ENCODE results near the gene NCBP1. TPM values are rescaled to one million over a fixed set of nuclear protein-coding genes. Genes with fewer than 3 reads are reported as not detected.

The NCBP1 gene
- total and polyA plus RNA-seq, 11 donors, result 6.9 to 22.4 (median 19.6) TPM

DNA sequence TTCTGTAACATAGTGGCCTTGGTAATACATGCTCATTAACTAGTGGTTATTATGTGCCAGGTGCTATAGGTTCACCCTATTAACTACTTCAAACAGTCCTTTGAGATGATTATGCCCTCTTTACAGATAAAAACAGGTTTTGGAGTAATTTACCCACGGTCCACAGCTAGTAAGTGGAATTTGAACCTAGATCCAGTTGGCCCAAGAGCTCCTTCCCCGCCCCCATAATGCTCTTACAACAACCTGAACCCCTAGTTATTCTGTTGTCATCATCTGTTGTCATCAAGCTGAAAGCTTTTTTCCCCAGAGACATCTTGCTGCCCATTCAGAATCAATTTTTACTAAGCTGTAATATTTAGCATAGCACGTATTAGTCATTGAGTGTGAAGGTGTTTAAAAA, 40.3 kb downstream of the NCBP1 start:
- H3K4me3 ChIP-seq, result no peak overlapping the region
- H3K27me3 ChIP-seq, result no peaks in the 10 kb centered on the region
- peaks cover 0 to 10% (median 0%) of the 10 kb centered on the region in 12 donors for H3K4me1 ChIP-seq
- TF ChIP-seq POLR2A (IDR thresholded peaks at IDR 0.05), result no peak
- TF ChIP-seq, protein P1, sequence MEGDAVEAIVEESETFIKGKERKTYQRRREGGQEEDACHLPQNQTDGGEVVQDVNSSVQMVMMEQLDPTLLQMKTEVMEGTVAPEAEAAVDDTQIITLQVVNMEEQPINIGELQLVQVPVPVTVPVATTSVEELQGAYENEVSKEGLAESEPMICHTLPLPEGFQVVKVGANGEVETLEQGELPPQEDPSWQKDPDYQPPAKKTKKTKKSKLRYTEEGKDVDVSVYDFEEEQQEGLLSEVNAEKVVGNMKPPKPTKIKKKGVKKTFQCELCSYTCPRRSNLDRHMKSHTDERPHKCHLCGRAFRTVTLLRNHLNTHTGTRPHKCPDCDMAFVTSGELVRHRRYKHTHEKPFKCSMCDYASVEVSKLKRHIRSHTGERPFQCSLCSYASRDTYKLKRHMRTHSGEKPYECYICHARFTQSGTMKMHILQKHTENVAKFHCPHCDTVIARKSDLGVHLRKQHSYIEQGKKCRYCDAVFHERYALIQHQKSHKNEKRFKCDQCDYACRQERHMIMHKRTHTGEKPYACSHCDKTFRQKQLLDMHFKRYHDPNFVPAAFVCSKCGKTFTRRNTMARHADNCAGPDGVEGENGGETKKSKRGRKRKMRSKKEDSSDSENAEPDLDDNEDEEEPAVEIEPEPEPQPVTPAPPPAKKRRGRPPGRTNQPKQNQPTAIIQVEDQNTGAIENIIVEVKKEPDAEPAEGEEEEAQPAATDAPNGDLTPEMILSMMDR (IDR thresholded peaks at IDR 0.05), result no peak
- peaks cover 0 to 100% (median 99%) of the 10 kb centered on the region in 9 donors for H3K36me3 ChIP-seq
- no peaks in the 10 kb centered on the region for H3K9me3 ChIP-seq
- H3K27ac ChIP-seq, result no peak overlapping the region
- intact Hi-C loops (cut with DNase I), result no loop called here
- 60 to 96% (median 94%) methylated on average over 3 of the region's 3 CpGs for WGBS, 4 donors
- DNase-seq (no peak), ATAC-seq (no peak)

DNA sequence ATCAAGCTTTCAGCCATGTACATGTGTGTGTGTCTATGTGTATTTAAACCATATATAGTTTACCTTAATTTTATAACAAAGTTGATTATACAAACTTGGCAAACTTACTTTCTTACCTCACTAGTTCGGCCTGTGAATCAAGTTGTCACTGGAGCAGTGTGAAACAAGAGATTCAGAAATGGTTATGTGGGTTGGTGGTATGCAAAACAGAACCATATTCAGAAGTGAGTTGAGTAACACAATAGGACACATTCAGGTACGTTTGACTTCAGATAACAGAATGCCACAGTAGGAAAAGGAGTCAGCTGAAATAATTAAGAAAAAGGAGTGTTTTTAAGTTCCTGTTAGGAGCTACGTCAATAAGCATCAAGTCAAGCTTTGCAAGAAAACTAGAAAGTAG, 42.0 kb downstream of the NCBP1 start:
- no peak overlapping the region for H3K4me3 ChIP-seq
- intact Hi-C loops (cut with DNase I), result no loop called here
- no peaks in the 10 kb centered on the region for H3K27me3 ChIP-seq
- no peak for TF ChIP-seq POLR2A (IDR thresholded peaks at IDR 0.05)
- TF ChIP-seq, protein P1 (IDR thresholded peaks at IDR 0.05), result no peak
- no peak overlapping the region for H3K27ac ChIP-seq
- 70 to 72% (median 71%) methylated on average over 3 of the region's 3 CpGs for WGBS, 4 donors
- no peak for DNase-seq
- H3K4me1 ChIP-seq, result peaks cover 0 to 8% (median 0%) of the 10 kb centered on the region in 12 donors
- H3K36me3 ChIP-seq, result peaks cover 0 to 100% (median 98%) of the 10 kb centered on the region in 9 donors
- H3K9me3 ChIP-seq, result no peaks in the 10 kb centered on the region
- ATAC-seq, result no peak

DNA sequence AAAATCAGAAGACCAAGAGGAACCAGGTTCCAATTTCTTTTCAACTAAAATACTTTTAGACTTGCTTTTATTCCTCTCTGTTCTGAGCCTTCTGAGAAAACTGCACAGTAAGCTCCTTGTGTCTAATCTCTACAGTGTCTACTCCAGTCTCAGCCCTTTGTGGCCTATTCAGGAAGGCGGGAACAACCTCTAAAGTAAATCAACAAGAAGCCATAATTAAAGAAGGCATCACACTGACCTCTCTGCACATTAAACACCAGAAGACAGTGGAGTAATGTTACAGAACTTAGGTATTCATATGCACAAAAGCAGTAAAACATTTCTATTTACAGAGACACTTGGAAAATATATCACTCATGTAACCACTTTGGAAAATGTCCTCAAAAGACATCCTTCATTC, 48.6 kb downstream of the NCBP1 start:
- Histone ChIP-seq H3K4me1 (no peaks in the 10 kb centered on the region), H3K9me3 (no peaks in the 10 kb centered on the region), H3K27ac (no peak overlapping the region), H3K4me3 (no peak overlapping the region), H3K36me3 (peaks cover 0 to 100% (median 98%) of the 10 kb centered on the region in 9 donors), H3K27me3 (no peaks in the 10 kb centered on the region)
- TF ChIP-seq, protein P1 (IDR thresholded peaks at IDR 0.05), result no peak
- TF ChIP-seq POLR2A (IDR thresholded peaks at IDR 0.05), result no peak
- DNase-seq (no peak), ATAC-seq (no peak)
- 93 to 100% (median 99%) methylated on average over 1 of the region's 1 CpG for WGBS, 4 donors
- intact Hi-C loops (cut with DNase I), result loop anchor here in 1 of 10 donors (10.0 kb wide), 1 partner anchor 47 kb away; the partner anchor contains the start of genes NCBP1 and TSTD2

DNA sequence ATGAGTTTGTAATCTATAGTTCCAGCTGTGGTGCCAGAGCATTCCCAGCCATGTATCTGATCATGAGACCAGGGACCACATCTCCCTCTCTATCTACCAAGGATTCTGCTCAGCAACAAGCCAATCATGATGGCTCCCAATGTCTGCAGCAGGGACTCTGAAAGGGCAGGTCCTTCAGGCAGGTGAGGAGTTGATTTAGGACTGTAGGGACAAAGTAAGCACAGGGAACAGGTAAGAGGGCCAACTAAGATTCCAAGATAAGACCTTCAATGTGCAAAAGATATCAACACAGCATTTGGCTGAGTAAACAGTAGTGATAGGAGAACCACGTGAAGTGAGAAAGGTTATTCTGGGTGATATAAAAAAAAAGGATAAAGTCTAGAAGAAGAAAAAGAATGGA, 55.0 kb downstream of the NCBP1 start:
- H3K27me3 ChIP-seq, result no peaks in the 10 kb centered on the region
- H3K36me3 ChIP-seq, result peaks cover 0 to 99% (median 91%) of the 10 kb centered on the region in 9 donors
- peaks cover 0 to 19% (median 7%) of the 10 kb centered on the region in 12 donors for H3K4me1 ChIP-seq
- no peak for TF ChIP-seq POLR2A (IDR thresholded peaks at IDR 0.05)
- TF ChIP-seq, protein P1 (IDR thresholded peaks at IDR 0.05), result no peak
- DNase-seq (no peak), ATAC-seq (no peak)
- no peaks in the 10 kb centered on the region for H3K9me3 ChIP-seq
- no peak overlapping the region for H3K4me3 ChIP-seq
- intact Hi-C loops (cut with DNase I), result loop anchor here in 2 of 10 donors (5.0 to 10.0 kb wide), 2 partner anchors 51 to 54 kb away; partner anchors contain the start of genes NCBP1 (in 1 of the 2) and TSTD2 (in 1 of the 2)
- no peak overlapping the region for H3K27ac ChIP-seq
- WGBS, 4 donors, result 40 to 70% (median 55%) methylated on average over 1 of the region's 1 CpG
